ENCODE results near the gene FCHO2.

Gene FCHO2

DNA sequence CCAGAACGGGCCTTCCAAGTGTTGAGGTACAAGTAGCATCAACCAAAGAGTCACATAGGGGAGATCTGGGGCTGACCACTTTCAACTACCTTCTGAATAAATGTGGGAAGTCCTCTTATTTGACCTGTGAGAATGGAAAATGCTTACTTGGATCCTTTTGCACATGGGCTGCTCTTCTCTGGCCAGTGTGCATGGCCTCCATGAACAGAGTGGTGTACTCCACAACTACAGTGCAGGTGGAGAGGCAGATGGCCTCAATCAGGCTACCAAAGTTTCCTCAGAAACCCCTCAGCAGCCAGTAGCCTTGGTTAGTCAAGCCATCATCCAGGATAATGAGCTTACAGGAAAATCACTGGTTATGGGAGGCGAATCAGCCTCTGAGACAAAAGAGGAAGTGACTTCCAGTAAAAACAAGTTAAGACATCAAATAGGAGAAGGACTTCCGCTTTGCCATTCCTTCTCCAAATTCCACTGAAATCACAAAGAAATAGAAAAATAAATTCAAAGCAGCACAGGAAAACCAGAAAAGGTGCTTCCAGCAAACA lies 18.3 kb upstream of the FCHO2 start:
- no peak overlapping the region for H3K4me3 ChIP-seq (replicated peaks; ENCODE audit: low read depth, low read length)
- no peak for DNase-seq (ENCODE audit: extremely low read depth, insufficient read length)
- H3K27me3 ChIP-seq (replicated peaks; ENCODE audit: control insufficient read depth, insufficient read depth, low read length) = no peaks in the 10 kb centered on the region
- TF ChIP-seq, protein P1, sequence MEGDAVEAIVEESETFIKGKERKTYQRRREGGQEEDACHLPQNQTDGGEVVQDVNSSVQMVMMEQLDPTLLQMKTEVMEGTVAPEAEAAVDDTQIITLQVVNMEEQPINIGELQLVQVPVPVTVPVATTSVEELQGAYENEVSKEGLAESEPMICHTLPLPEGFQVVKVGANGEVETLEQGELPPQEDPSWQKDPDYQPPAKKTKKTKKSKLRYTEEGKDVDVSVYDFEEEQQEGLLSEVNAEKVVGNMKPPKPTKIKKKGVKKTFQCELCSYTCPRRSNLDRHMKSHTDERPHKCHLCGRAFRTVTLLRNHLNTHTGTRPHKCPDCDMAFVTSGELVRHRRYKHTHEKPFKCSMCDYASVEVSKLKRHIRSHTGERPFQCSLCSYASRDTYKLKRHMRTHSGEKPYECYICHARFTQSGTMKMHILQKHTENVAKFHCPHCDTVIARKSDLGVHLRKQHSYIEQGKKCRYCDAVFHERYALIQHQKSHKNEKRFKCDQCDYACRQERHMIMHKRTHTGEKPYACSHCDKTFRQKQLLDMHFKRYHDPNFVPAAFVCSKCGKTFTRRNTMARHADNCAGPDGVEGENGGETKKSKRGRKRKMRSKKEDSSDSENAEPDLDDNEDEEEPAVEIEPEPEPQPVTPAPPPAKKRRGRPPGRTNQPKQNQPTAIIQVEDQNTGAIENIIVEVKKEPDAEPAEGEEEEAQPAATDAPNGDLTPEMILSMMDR (IDR thresholded peaks at IDR 0.05; ENCODE audit: insufficient read depth, low read length, poor library complexity, severe bottlenecking) = no peak
- no peaks in the 10 kb centered on the region for H3K36me3 ChIP-seq (ENCODE audit: control insufficient read depth, insufficient read depth, low read length)

DNA sequence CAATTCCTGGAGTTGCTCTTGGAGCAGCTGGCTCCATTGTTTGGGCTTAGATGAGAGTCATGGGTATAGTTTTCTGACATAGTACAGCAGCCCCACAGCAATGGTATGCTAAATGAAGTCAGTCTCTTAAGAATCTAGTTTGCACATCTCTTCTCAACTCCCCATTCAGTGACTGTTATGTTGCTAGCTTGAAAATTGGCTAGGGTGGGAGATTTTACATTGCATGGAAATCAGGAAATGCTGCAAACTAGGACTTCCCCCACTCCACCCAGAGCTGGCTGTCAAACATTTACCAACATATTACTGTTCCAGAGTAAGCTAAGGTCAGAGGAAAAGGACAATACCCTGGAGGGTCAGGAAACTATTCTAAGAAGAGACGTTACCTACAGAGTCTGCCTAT lies 17.6 kb upstream of the FCHO2 start:
- H3K27me3 ChIP-seq (replicated peaks; ENCODE audit: control insufficient read depth, insufficient read depth, low read length) = no peaks in the 10 kb centered on the region
- H3K36me3 ChIP-seq (ENCODE audit: control insufficient read depth, insufficient read depth, low read length) = no peaks in the 10 kb centered on the region
- TF ChIP-seq, protein P1 (IDR thresholded peaks at IDR 0.05; ENCODE audit: insufficient read depth, low read length, poor library complexity, severe bottlenecking) = no peak

DNA sequence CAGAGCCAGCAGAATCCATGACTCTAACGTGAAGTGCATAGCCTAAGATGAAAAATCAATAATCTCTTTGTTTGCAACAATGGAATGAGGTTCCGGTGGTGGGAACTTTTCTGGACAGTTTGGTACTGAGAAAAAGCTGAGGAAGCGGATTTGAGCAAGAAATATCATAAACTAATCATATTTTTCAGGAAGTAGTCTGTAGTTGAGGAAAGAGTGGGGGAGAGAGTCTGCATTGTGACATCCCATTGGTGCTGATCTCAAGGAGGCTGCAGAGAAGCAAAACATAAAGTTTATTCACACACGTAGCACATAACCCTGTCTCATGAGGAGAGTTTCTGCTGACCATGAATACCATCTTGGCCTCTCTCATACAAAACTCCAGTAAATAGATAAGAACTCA lies 15.8 kb upstream of the FCHO2 start:
- Histone ChIP-seq H3K36me3 (ENCODE audit: control insufficient read depth, insufficient read depth, low read length) (no peaks in the 10 kb centered on the region), H3K4me3 (replicated peaks; ENCODE audit: low read depth, low read length) (no peak overlapping the region), H3K27me3 (replicated peaks; ENCODE audit: control insufficient read depth, insufficient read depth, low read length) (no peaks in the 10 kb centered on the region)
- TF ChIP-seq, protein P1 (IDR thresholded peaks at IDR 0.05; ENCODE audit: insufficient read depth, low read length, poor library complexity, severe bottlenecking) = no peak
- no peak for DNase-seq (ENCODE audit: extremely low read depth, insufficient read length)

More for the DNA sequence above, 17.6 kb upstream of the FCHO2 start:
- no peak overlapping the region for H3K4me3 ChIP-seq (replicated peaks; ENCODE audit: low read depth, low read length)
- DNase-seq (ENCODE audit: extremely low read depth, insufficient read length) = no peak

DNA sequence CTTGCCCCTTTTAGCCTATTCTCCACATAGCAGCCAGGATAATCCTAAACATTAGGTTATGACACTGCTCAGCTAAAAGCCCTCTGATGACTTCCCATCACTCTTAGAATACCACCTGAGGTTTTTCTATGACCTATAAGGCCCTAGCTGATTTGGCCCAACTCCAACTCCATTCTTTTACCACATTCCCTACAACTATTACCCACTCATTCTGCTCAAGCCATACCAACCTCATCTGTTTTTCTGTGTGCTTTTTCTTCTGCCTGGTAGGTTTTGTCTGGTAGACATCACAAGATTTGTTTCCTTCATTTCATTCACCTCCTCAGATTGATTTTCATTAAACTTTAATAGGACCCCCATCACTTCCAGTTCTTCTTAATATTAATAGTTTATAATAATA lies 12.5 kb upstream of the FCHO2 start:
- Histone ChIP-seq H3K27me3 (replicated peaks; ENCODE audit: control insufficient read depth, insufficient read depth, low read length) (no peaks in the 10 kb centered on the region), H3K36me3 (ENCODE audit: control insufficient read depth, insufficient read depth, low read length) (no peaks in the 10 kb centered on the region), H3K4me3 (replicated peaks; ENCODE audit: low read depth, low read length) (no peak overlapping the region)
- DNase-seq (ENCODE audit: extremely low read depth, insufficient read length) = no peak
- TF ChIP-seq, protein P1 (IDR thresholded peaks at IDR 0.05; ENCODE audit: insufficient read depth, low read length, poor library complexity, severe bottlenecking) = no peak

DNA sequence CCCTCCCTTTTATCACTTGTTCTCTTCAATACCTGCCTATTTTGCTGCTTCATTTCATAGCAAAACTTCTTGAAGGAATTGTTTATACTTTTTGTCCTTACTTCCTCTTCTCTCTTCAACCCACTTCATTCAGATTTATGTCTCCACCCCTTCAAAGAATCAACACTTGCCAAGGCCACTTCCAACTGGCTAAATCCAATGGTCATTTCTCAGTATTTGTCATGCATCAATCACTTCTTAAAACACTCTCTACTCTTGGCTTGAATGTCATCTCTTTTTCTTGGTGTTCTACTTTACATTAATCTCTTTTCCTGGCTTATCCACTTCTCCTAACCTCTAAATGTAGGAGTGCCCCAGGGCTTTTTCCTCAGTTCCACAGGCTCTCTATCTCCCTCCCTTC lies 8.3 kb upstream of the FCHO2 start:
- Histone ChIP-seq H3K27me3 (replicated peaks; ENCODE audit: control insufficient read depth, insufficient read depth, low read length) (no peaks in the 10 kb centered on the region), H3K4me3 (replicated peaks; ENCODE audit: low read depth, low read length) (no peak overlapping the region), H3K36me3 (ENCODE audit: control insufficient read depth, insufficient read depth, low read length) (no peaks in the 10 kb centered on the region)
- TF ChIP-seq, protein P1 (IDR thresholded peaks at IDR 0.05; ENCODE audit: insufficient read depth, low read length, poor library complexity, severe bottlenecking) = no peak
- DNase-seq (ENCODE audit: extremely low read depth, insufficient read length) = no peak

DNA sequence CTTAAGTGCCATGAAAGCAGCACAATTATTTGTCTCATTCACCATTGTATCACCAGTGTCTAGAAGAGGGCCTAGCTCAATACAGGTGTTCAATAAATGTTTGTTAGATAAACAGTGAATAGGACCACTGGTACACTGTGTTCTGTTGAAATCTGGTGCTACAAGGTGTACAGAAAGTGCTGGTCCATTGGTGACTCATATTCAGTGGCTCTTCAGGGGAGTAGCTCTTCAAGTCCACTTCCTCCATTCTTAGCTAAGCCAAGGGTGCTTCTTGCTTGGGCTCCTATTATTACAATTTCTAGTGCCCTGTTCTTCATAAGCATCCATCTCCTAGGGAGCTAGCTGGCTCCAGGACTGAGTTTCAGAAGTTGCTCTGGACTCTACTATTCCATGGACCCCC lies 6.4 kb upstream of the FCHO2 start:
- Histone ChIP-seq H3K27me3 (replicated peaks; ENCODE audit: control insufficient read depth, insufficient read depth, low read length) (no peaks in the 10 kb centered on the region), H3K4me3 (replicated peaks; ENCODE audit: low read depth, low read length) (no peak overlapping the region), H3K36me3 (ENCODE audit: control insufficient read depth, insufficient read depth, low read length) (no peaks in the 10 kb centered on the region)
- DNase-seq (ENCODE audit: extremely low read depth, insufficient read length) = no peak
- TF ChIP-seq, protein P1 (IDR thresholded peaks at IDR 0.05; ENCODE audit: insufficient read depth, low read length, poor library complexity, severe bottlenecking) = no peak
